ENCODE data around the gene HACD2. TPM values are rescaled to one million over a fixed set of nuclear protein-coding genes. Genes with fewer than 3 reads are reported as not detected.

The HACD2 gene
- total RNA-seq, 2 donors from 2014 or later = 18.8 to 22.6 TPM

GRCh38 chr3:123561188-123561587 is 23.7 kb downstream of the HACD2 start:
- no peak overlapping the region for H3K27ac ChIP-seq
- no peaks in the 10 kb centered on the region for H3K36me3 ChIP-seq
- H3K9me3 ChIP-seq = no peaks in the 10 kb centered on the region
- no peak overlapping the region for H3K4me3 ChIP-seq
- ATAC-seq (ENCODE audit: insufficient number of reproducible peaks, low FRiP score, low read depth) (no peak), DNase-seq (ENCODE audit: low spot score) (no peak)
- no peaks in the 10 kb centered on the region for H3K4me1 ChIP-seq (ENCODE audit: control insufficient read depth in 1 of 2, low read depth in 2 of 2)
- no peaks in the 10 kb centered on the region for H3K27me3 ChIP-seq (replicated peaks; ENCODE audit: insufficient read depth)
- TF ChIP-seq, protein P1, sequence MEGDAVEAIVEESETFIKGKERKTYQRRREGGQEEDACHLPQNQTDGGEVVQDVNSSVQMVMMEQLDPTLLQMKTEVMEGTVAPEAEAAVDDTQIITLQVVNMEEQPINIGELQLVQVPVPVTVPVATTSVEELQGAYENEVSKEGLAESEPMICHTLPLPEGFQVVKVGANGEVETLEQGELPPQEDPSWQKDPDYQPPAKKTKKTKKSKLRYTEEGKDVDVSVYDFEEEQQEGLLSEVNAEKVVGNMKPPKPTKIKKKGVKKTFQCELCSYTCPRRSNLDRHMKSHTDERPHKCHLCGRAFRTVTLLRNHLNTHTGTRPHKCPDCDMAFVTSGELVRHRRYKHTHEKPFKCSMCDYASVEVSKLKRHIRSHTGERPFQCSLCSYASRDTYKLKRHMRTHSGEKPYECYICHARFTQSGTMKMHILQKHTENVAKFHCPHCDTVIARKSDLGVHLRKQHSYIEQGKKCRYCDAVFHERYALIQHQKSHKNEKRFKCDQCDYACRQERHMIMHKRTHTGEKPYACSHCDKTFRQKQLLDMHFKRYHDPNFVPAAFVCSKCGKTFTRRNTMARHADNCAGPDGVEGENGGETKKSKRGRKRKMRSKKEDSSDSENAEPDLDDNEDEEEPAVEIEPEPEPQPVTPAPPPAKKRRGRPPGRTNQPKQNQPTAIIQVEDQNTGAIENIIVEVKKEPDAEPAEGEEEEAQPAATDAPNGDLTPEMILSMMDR (IDR thresholded peaks at IDR 0.05) = no peak

GRCh38 chr3:123559040-123559861 is 25.6 kb downstream of the HACD2 start:
- Histone ChIP-seq H3K4me3 (no peak overlapping the region), H3K4me1 (ENCODE audit: control insufficient read depth in 1 of 2, low read depth in 2 of 2) (no peaks in the 10 kb centered on the region), H3K27ac (no peak overlapping the region), H3K27me3 (replicated peaks; ENCODE audit: insufficient read depth) (no peaks in the 10 kb centered on the region), H3K36me3 (no peaks in the 10 kb centered on the region), H3K9me3 (peaks cover 4% of the 10 kb centered on the region)
- DNase-seq (ENCODE audit: low spot score) (no peak), ATAC-seq (ENCODE audit: insufficient number of reproducible peaks, low FRiP score, low read depth) (no peak)
- TF ChIP-seq, protein P1 (IDR thresholded peaks at IDR 0.05) = peak; percentile 81

GRCh38 chr3:123553536-123553935 is 31.3 kb downstream of the HACD2 start:
- Histone ChIP-seq H3K27me3 (replicated peaks; ENCODE audit: insufficient read depth) (no peaks in the 10 kb centered on the region), H3K4me1 (ENCODE audit: control insufficient read depth in 1 of 2, low read depth in 2 of 2) (no peaks in the 10 kb centered on the region), H3K4me3 (no peak overlapping the region), H3K9me3 (peaks cover 4% of the 10 kb centered on the region), H3K36me3 (no peaks in the 10 kb centered on the region), H3K27ac (no peak overlapping the region)
- ATAC-seq (ENCODE audit: insufficient number of reproducible peaks, low FRiP score, low read depth) (no peak), DNase-seq (ENCODE audit: low spot score) (no peak)
- TF ChIP-seq, protein P1 (IDR thresholded peaks at IDR 0.05) = no peak

DNA sequence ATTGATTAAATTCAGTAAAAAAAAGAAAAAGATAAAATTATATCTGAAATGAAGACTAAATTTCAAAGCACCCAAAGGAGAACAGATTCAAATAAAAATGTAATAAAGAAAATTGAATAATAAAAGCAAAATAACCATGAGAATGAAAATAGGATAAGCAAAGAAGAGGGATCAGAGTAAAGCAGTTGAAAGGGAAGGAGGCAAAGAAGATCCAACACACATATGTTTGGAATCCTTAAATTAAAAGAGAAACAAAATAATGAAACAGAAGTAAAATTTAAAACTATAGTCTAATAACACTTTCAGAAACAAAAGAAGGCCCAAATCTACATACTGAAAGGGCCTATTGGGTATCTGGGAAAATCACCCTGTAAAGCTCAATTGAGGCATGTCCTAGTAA is 32.1 kb downstream of the HACD2 start:
- DNase-seq (ENCODE audit: low spot score) (no peak), ATAC-seq (ENCODE audit: insufficient number of reproducible peaks, low FRiP score, low read depth) (no peak)
- no peak overlapping the region for H3K27ac ChIP-seq
- no peaks in the 10 kb centered on the region for H3K27me3 ChIP-seq (replicated peaks; ENCODE audit: insufficient read depth)
- TF ChIP-seq, protein P1 (IDR thresholded peaks at IDR 0.05) = no peak
- no peaks in the 10 kb centered on the region for H3K36me3 ChIP-seq
- H3K9me3 ChIP-seq = peaks cover 4% of the 10 kb centered on the region
- no peaks in the 10 kb centered on the region for H3K4me1 ChIP-seq (ENCODE audit: control insufficient read depth in 1 of 2, low read depth in 2 of 2)
- H3K4me3 ChIP-seq = no peak overlapping the region

DNA sequence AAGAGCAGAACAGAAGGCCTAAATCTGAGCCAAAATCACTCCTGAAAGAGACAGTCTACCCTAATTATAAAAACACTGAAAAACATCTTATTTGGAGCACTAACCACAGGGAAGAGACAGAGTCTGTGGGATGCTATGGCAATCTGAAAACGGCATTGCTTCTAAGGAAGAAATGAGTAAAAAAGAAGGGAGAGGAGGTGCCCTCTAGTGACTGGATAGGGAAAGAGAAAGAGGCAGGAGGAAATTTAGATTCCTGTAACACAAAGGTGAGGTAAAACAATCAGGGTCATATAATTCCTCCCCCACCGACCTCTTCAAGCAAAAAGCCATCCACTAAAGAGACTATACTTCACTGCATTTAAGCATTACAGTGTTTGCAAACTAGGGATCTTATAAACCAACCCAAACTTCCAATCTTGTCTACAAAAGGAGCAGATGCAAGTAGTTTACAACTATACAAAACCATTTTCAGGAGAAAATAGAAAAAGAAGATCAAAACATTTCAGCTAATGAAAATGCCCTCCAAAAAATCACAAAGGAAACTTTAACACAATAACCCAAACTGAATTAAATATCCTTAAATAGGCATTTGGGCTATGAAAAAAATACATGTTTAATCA is 32.6 kb downstream of the HACD2 start:
- Histone ChIP-seq H3K36me3 (no peaks in the 10 kb centered on the region), H3K27ac (no peak overlapping the region), H3K9me3 (peaks cover 4% of the 10 kb centered on the region), H3K4me1 (ENCODE audit: control insufficient read depth in 1 of 2, low read depth in 2 of 2) (no peaks in the 10 kb centered on the region), H3K4me3 (no peak overlapping the region), H3K27me3 (replicated peaks; ENCODE audit: insufficient read depth) (no peaks in the 10 kb centered on the region)
- DNase-seq (ENCODE audit: low spot score) (no peak), ATAC-seq (ENCODE audit: insufficient number of reproducible peaks, low FRiP score, low read depth) (no peak)
- TF ChIP-seq, protein P1 (IDR thresholded peaks at IDR 0.05) = peak; percentile 48

All from thoracic aorta (tissue), 2 donors.